ENCODE data around the gene UXT. TPM values are rescaled to one million over a fixed set of nuclear protein-coding genes. Genes with fewer than 3 reads are reported as not detected.

UXT gene
- total and polyA plus RNA-seq, 2 of the 4 experiments (the other 2 are of a cell fraction) = 106 to 164 TPM

DNA sequence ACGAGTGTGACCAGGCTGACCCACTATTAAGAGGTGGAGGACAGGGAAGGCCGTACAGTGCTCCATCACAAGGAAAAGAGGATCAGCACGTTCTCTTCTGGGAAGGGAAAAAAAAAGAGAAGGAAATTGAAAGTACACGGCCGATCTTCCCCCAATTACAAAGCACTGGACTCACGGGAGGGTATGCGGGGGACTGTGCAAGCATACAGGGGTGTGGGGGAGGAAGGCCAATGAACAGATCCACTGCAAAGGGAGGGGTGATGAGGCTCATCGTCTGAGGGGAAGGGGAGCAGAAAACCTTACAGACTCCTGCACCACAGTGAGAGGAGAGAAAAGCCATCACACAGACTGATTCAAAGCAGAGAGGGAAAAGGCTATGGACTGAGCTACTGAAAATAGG is 9.7 kb downstream of the UXT start:
- peak overlapping the region; percentile 84 for H3K27ac ChIP-seq (ENCODE audit: insufficient read depth, low read length)
- H3K27me3 ChIP-seq (ENCODE audit: control insufficient read depth, insufficient read depth, low read length) = no peaks in the 10 kb centered on the region
- H3K23ac ChIP-seq (ENCODE audit: low read depth, low read length) = peak overlapping the region; percentile 96
- DNase-seq (no peak), ATAC-seq (ENCODE audit: low read depth) (no peak)
- CTCF ChIA-PET = no interaction called here
- in situ Hi-C loops (cut with MboI; ENCODE audit: low sequenced_read_pairs) (loop anchor here (5.0 to 25.0 kb wide), 2 partner anchors 87 to 437 kb away; partner anchors contain the start of genes ARAF and CDK16), dilution Hi-C loops (cut with HindIII; ENCODE audit: low sequenced_read_pairs, unreplicated experiment) (no loop called here), intact Hi-C loops (cut with micrococcal nuclease) (no loop called here)
- peak overlapping the region; percentile 15; the same call in 1 of the 2 replicates for H3K18ac ChIP-seq (ENCODE audit: low read depth, low read length)
- H3K79me1 ChIP-seq (ENCODE audit: low read depth in 1 of 2, low read length in 2 of 2) = peaks cover 0 to 31% of the 10 kb centered on the region in 2 experiments; a peak in 3 of 4 replicates
- POLR2A ChIA-PET (ENCODE audit: unreplicated experiment) = no interaction called here
- H2BK20ac ChIP-seq (ENCODE audit: low read depth, low read length) = peak overlapping the region; percentile 49; the same call in 1 of the 2 replicates
- H2BK5ac ChIP-seq (ENCODE audit: low read depth, low read length, poor library complexity, severe bottlenecking) = peak overlapping the region; percentile 79
- WGBS, 2 experiments (ENCODE audit: extremely low coverage in 2 of 2, insufficient read length in 1 of 2) = no CpG with 5 or more reads among the region's 8 CpGs
- no peak overlapping the region for H2AFZ ChIP-seq (replicated peaks; ENCODE audit: low read length, poor library complexity)
- H3K4me3 ChIP-seq (ENCODE audit: insufficient read depth, low read depth, low read length) = peak overlapping the region; percentile 88
- 0 out of 2 replicates have a peak, but pooled peaks cover 2% of the 10 kb centered on the region for H3K9me1 ChIP-seq (ENCODE audit: insufficient read depth, low read length)
- peak overlapping the region; percentile 27; the same call in 1 of the 2 replicates for H4K5ac ChIP-seq (ENCODE audit: low read depth, low read length)
- peaks cover 7% of the 10 kb centered on the region for H3K4me1 ChIP-seq (ENCODE audit: control insufficient read depth, insufficient read depth, low read length)
- no peak for TF ChIP-seq MXI1 (IDR thresholded peaks at IDR 0.05; ENCODE audit: borderline replicate concordance, low read depth, low read length)
- no peak for TF ChIP-seq FOS (IDR thresholded peaks at IDR 0.05; ENCODE audit: low read depth, low read length)
- TF ChIP-seq RCOR1 (IDR thresholded peaks at IDR 0.05; ENCODE audit: insufficient replicate concordance, low read length) = no peak
- TF ChIP-seq, protein P1, sequence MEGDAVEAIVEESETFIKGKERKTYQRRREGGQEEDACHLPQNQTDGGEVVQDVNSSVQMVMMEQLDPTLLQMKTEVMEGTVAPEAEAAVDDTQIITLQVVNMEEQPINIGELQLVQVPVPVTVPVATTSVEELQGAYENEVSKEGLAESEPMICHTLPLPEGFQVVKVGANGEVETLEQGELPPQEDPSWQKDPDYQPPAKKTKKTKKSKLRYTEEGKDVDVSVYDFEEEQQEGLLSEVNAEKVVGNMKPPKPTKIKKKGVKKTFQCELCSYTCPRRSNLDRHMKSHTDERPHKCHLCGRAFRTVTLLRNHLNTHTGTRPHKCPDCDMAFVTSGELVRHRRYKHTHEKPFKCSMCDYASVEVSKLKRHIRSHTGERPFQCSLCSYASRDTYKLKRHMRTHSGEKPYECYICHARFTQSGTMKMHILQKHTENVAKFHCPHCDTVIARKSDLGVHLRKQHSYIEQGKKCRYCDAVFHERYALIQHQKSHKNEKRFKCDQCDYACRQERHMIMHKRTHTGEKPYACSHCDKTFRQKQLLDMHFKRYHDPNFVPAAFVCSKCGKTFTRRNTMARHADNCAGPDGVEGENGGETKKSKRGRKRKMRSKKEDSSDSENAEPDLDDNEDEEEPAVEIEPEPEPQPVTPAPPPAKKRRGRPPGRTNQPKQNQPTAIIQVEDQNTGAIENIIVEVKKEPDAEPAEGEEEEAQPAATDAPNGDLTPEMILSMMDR (conservative IDR thresholded peaks at IDR 0.05; ENCODE audit: low read depth, low read length) = no peak
- no peak for TF ChIP-seq CEBPB (IDR thresholded peaks at IDR 0.05; ENCODE audit: low read depth, low read length)
- TF ChIP-seq, protein P2, sequence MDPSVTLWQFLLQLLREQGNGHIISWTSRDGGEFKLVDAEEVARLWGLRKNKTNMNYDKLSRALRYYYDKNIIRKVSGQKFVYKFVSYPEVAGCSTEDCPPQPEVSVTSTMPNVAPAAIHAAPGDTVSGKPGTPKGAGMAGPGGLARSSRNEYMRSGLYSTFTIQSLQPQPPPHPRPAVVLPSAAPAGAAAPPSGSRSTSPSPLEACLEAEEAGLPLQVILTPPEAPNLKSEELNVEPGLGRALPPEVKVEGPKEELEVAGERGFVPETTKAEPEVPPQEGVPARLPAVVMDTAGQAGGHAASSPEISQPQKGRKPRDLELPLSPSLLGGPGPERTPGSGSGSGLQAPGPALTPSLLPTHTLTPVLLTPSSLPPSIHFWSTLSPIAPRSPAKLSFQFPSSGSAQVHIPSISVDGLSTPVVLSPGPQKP (IDR thresholded peaks at IDR 0.05; ENCODE audit: borderline replicate concordance, low read depth, low read length) = no peak
- TF ChIP-seq, protein P3, sequence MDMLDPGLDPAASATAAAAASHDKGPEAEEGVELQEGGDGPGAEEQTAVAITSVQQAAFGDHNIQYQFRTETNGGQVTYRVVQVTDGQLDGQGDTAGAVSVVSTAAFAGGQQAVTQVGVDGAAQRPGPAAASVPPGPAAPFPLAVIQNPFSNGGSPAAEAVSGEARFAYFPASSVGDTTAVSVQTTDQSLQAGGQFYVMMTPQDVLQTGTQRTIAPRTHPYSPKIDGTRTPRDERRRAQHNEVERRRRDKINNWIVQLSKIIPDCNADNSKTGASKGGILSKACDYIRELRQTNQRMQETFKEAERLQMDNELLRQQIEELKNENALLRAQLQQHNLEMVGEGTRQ (IDR thresholded peaks at IDR 0.05; ENCODE audit: low read depth, low read length) = no peak
- TF ChIP-seq BHLHE40 (IDR thresholded peaks at IDR 0.05; ENCODE audit: low read depth, low read length) = no peak
- TF ChIP-seq SMC3 (IDR thresholded peaks at IDR 0.05; ENCODE audit: low read depth, low read length) = no peak
- TF ChIP-seq RFX5 (IDR thresholded peaks at IDR 0.05; ENCODE audit: low read depth, low read length) = no peak
- no peak for TF ChIP-seq NFE2L2 (IDR thresholded peaks at IDR 0.05; ENCODE audit: low read depth, low read length)
- TF ChIP-seq POLR2A (IDR thresholded peaks at IDR 0.05; ENCODE audit: low read depth, low read length) = no peak
- TF ChIP-seq MAZ (IDR thresholded peaks at IDR 0.05; ENCODE audit: borderline replicate concordance, low read depth, low read length) = no peak
- TF ChIP-seq CHD1 (IDR thresholded peaks at IDR 0.05; ENCODE audit: low read depth, low read length) = no peak
- TF ChIP-seq RAD21 (IDR thresholded peaks at IDR 0.05; ENCODE audit: low read length) = no peak
- TF ChIP-seq MAFK (IDR thresholded peaks at IDR 0.05; ENCODE audit: low read depth, low read length) = no peak
- peak overlapping the region; percentile 86 for H3K14ac ChIP-seq (replicated peaks; ENCODE audit: low read depth, low read length)
- H3K9me3 ChIP-seq (ENCODE audit: control insufficient read depth, insufficient read depth, low read length) = no peaks in the 10 kb centered on the region
- peak overlapping the region; percentile 80 for H3K56ac ChIP-seq (ENCODE audit: extremely low read depth, insufficient read depth, low read length)
- H4K91ac ChIP-seq (ENCODE audit: insufficient read depth, low read depth, low read length) = peak overlapping the region; percentile 66
- H2BK120ac ChIP-seq (ENCODE audit: low read depth, low read length) = peak overlapping the region; percentile 57
- H4K20me1 ChIP-seq (ENCODE audit: insufficient read depth, low read length) = peaks cover 14% of the 10 kb centered on the region
- no TSS peak for BruUV-seq (replicated peaks)
- H2AK5ac ChIP-seq (ENCODE audit: low read depth, low read length) = peak overlapping the region; percentile 47
- H4K8ac ChIP-seq (ENCODE audit: low read depth in 2 of 2, low read length in 2 of 2) = peak overlapping the region; percentile 31 to 75; a peak in 3 of 4 replicates
- H3K4me2 ChIP-seq (ENCODE audit: low read depth, low read length) = peak overlapping the region; percentile 83
- H3K4ac ChIP-seq (ENCODE audit: low read depth, low read length) = peak overlapping the region; percentile 82
- H2AK9ac ChIP-seq (replicated peaks; ENCODE audit: low read depth, low read length, poor library complexity) = peak overlapping the region; percentile 77
- peaks cover 2% of the 10 kb centered on the region; the same call in 1 of the 2 replicates for H3K36me3 ChIP-seq (ENCODE audit: control insufficient read depth, insufficient read depth, low read length)
- H3K9ac ChIP-seq (ENCODE audit: low read depth, low read length) = peak overlapping the region; percentile 74
- peak overlapping the region; percentile 30; the same call in 2 of the 3 replicates for H2BK15ac ChIP-seq (ENCODE audit: low read depth, low read length)

Measured in IMR-90 (cell line).